CD4-positive, alpha-beta T cell treated with Interleukin-15 for 1 hour (primary cell): Measurements from ENCODE around the gene AGPAT2.

Experiments
- DNase-seq: peaks from one replicate; pipeline ENCODE4 v3.0.0-alpha.2; 2020

AGPAT2 gene

GRCh38 chr9:136700959-136701667 lies 13.9 kb upstream of the AGPAT2 start:
- DNase-seq, result peak; percentile 72

- no peak for DNase-seq
Measured at GRCh38 chr9:136700304-136700703, 13.0 kb upstream of the AGPAT2 start.

GRCh38 chr9:136698635-136699246 lies 11.5 kb upstream of the AGPAT2 start:
- DNase-seq, result no peak

- DNase-seq, result peak; percentile 36
Measured at GRCh38 chr9:136697821-136698526, 10.7 kb upstream of the AGPAT2 start.

GRCh38 chr9:136697146-136697820 lies 10.0 kb upstream of the AGPAT2 start:
- DNase-seq, result no peak

- no peak for DNase-seq
Measured at GRCh38 chr9:136696502-136696901, 9.2 kb upstream of the AGPAT2 start.

- no peak for DNase-seq
Measured at GRCh38 chr9:136695955-136696354, 8.7 kb upstream of the AGPAT2 start.

- no peak for DNase-seq
Measured at GRCh38 chr9:136695435-136695895, 8.2 kb upstream of the AGPAT2 start.

GRCh38 chr9:136694872-136695247 lies 7.6 kb upstream of the AGPAT2 start:
- DNase-seq, result no peak

GRCh38 chr9:136694163-136694871 lies 7.1 kb upstream of the AGPAT2 start:
- DNase-seq, result no peak

- no peak for DNase-seq
Measured at GRCh38 chr9:136693490-136694162, 6.4 kb upstream of the AGPAT2 start.

GRCh38 chr9:136693135-136693489 lies 5.9 kb upstream of the AGPAT2 start:
- no peak for DNase-seq

- no peak for DNase-seq
Measured at GRCh38 chr9:136692185-136693134, 5.2 kb upstream of the AGPAT2 start.

- DNase-seq, result no peak
Measured at GRCh38 chr9:136691316-136692184, 4.3 kb upstream of the AGPAT2 start.

GRCh38 chr9:136690806-136691261 lies 3.6 kb upstream of the AGPAT2 start:
- DNase-seq, result no peak

- no peak for DNase-seq
Measured at GRCh38 chr9:136690104-136690805, 3.0 kb upstream of the AGPAT2 start.

- DNase-seq, result no peak
Measured at GRCh38 chr9:136689108-136689460, 1.8 kb upstream of the AGPAT2 start.

GRCh38 chr9:136688274-136689107 lies 1.2 kb upstream of the AGPAT2 start:
- DNase-seq, result no peak
